Testis (tissue), 2 donors: ENCODE results near the gene VPS54.

ENCODE experiments used
- CTCF ChIP-seq, 3 experiments: fragments of 450-650 bp in 2 of 3; fragments of 200-600 bp in 1 of 3; sonication (generic) in 1 of 3; IDR thresholded peaks; one replicate each; pipeline ENCODE4 v1.5.1; 2016 to 2019; ENCODE audit warnings: antibody characterized with exemption in 3 of 3, mild to moderate bottlenecking in 2 of 3, moderate library complexity in 1 of 3
- POLR2A ChIP-seq: fragments of 450-650 bp; IDR thresholded peaks from one replicate; pipeline ENCODE4 v1.6.1; 2017; ENCODE audit warnings: antibody characterized with exemption, mild to moderate bottlenecking, moderate library complexity

DNA sequence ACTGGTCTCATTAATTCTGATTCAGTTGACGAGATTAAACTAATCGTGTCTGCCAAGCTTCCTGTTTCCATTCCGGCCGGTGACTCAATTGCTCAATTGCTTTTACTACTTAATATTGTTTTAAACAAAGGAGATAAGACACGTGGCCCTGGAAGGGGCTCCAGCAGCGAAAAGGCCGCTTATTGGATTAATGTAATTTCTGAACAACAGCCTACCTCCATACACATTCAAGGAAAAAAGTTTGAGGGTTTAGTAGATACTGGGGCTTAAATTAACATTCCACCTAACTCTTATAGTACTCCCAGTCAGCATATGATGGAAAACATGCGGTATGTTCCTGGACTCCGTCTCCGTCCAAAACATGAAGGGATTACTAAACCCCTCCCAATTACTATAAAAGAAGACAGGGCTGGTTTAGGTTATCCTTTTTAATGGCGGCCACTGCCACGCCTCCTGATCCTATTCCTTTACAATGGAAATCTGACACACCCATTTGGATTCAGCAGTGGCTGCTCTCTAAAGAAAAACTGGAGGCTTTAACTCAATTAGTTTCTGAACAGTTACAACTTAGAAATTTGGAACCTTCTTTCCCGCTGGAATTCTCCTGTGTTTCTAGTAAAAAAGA is 27.1 kb downstream of the VPS54 start:
- no peak for TF ChIP-seq CTCF (IDR thresholded peaks at IDR 0.05)
- no peak for TF ChIP-seq POLR2A
